HG03342 (cell line): ENCODE data around the gene SMYD3.

Experiments used
- ATAC-seq: cut with Tn5 transposase; IDR thresholded peaks from one replicate; pipeline ENCODE4 v1.9.1; 2021; ENCODE audit warnings: mild to moderate bottlenecking, moderate library complexity; ENCODE audit not compliant: unreplicated experiment

Gene SMYD3

DNA sequence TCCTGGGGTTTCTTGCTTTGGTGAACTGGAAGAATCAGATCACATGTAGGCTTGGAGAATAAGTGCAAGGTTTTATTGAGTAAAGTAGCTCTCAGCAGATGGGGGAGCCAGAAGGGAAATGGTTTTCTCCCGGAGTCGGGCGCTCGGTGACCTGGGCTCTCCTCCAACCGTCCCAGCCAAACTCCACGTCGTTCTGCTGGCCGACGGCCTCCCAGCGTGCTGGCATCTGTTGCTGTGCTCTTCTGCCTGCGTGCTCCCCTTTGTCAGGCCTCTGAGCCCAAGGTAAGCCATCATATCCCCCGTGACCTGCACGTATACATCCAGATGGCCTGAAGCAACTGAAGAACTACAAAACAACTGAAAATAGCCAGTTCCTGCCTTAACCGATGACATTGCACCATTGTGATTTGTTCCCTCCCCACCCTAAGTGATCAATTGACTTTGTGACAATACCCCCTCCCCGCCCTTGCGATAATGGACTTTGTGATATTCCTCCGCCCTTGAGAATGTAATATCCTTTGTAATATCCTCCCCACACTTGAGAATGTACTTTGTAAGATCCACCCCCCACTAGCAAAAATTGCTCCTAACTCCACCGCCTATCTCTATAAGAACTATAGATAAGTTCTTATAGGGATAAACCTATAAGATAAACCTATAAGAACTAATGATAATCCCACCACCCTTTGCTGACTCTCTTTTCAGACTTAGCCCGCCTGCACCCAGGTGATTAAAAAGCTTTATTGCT is 88.3 kb downstream of the SMYD3 start:
- ATAC-seq: no peak

DNA sequence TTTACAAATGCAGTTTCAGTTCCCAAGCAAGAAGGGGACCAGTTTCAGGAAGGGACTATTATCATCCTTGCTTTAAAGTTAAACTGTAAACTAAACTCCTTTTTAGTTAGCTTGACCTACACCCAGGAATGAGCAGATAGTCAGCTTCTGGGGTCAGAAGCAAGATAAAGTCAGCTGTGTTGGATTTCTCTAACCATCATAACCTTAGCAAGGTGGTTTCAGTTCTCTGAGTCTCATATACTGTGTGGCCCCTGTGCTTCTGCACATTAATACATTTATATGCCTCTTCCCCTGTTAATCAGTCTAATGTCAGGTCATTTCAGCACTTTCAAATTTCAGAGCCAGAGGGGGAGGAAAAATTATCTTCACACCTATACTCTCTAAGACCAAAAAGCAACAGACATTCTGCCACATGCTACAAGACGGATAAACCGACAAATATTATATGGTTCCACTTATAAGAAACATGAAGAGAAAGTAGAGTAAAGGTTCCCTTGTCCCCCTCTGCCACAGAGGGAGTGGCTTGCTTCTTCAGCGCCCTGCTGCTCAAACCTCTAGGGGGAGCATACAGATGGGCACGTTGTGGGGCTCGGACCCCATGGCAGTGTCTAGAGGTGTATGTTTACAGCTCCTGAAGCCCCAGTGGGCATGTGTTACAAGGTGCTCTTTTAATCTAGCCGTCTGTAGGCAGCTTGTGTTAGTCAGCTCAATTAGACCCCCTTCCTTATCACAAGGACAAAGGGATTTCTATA is 89.1 kb downstream of the SMYD3 start:
- ATAC-seq: no peak

DNA sequence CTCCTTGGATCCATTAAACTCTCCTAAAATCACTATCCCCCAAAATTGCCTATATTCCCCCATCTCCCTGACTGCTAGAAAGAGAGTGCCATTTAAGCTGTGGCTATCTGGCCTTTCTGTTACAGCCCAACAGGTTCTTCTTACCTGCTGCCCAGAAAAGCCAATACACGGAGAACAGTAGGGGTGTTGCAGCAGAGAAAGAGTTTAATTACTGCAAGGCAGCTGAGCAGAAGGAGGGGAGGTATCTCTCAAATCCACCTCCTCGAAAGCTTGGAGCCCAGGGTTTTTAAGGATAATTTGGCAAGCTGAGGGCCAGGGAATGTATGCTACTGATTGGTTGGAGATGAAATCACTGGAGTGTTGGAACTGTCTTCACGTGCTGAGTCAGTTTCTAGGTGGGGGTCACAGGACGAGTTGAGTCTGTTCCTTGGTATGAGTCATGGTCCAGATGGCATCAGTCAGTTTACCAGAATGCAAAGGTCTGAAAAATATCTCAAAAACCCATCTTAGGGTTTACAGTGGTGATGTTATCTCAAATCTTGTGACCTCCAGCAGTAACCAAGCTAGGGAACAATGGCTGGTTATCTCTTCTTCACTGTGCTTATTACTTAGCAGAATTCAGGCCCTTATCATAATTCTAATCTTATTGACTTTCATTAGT is 89.8 kb downstream of the SMYD3 start:
- no peak for ATAC-seq

DNA sequence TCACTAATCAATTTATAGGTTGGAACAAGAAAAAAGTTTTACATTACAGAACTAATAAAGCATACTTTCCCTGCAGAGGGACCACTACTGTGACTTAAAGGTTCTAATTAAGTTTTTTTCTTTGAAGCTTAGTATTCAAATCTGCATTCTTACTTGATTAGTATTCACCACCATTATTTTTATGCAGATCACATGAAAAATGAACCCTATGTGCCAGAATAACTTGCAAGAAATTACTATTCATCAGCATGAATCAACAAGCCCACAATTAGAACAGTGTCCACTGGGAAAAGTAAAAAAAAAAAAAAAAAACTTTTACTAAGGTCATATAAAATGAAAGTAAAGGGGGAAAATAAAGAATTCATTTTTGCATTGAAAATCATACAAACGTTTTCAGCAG is 90.8 kb downstream of the SMYD3 start:
- no peak for ATAC-seq

DNA sequence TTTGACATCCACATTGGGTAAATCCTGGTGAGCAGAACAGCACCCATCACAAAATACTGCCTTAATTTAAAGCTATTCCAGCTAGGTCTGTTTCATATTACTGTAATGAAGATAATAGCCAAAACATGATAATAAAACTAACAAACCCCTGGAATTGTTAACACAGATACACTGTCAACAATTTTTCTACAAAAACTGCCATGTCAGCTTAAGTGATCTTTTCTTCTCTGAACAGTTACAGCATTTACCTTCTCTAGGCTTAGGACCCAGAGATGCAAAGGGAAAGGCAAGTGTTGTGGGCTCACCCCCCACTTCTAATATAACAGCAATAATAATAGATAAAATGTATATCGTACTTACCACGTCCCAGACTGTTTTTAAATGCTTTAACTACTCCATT is 92.1 kb downstream of the SMYD3 start:
- ATAC-seq: no peak

DNA sequence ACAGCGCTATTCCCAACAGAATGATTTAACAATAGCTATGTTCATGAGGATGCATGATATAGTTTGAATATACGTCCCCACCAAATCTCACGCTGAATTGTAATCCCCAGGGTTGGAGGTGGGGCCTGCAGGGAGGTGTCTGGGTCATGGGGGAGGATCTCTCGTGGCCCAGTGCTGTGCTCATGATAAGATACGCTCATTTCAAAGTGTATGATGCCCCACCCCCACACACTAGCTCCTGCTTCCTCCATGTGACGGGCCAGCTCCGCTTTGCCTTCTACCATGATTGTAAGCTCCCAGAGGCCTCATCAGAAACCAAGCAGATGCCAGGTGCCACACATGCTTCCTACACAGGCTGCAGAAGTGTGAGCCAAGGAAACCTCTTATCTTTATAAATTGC is 93.6 kb downstream of the SMYD3 start:
- no peak for ATAC-seq

DNA sequence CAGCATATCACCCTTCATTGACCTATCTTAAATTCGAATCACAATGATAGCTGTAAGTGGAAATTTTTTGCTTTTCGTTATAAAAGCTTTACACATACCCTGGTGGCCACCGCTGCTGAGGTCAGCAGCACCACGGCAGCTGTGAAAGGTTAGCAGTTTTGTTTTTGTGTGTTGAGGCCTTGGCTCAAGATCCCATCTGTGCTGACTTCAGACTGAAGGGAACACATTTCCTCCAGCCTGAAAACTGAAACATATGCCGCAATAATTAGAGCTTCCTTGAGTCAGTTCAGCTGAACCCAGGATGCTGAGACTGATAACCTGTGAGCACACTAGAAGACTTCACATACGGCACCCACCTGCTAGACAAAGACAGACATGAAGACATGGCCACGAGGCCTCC is 103.0 kb downstream of the SMYD3 start:
- ATAC-seq: no peak

DNA sequence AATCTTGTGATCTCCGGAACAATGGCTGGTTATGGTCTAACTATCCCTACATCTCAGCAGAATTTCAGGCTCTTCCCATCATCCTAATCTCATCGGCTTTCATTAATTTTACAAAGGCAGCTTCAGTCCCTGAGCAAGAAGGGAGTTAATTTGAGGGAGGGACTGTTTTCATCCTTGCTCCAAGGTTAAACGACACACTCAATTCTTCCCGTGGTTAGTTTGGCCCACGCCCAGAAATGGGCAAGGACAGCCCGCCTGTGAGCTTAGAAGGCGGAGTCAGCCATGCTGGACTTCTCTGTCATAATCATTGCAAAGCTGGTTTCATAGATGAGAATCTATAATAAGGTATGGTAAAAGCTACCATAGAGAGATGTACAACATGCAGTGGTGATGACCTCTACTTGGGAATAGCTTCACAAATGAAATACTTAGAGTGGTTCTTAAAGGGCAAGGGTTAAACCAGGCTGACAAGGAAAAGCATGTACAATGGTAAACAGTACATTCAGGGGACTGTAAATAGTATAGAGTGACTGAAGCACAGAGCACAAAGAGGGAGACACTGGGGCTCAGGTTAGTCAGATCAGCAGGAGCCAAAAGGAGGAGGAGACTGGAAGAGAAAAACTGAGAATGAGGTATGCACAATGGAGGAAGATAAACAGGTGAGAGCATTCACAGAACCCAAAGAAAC is 108.8 kb downstream of the SMYD3 start:
- ATAC-seq: no peak

DNA sequence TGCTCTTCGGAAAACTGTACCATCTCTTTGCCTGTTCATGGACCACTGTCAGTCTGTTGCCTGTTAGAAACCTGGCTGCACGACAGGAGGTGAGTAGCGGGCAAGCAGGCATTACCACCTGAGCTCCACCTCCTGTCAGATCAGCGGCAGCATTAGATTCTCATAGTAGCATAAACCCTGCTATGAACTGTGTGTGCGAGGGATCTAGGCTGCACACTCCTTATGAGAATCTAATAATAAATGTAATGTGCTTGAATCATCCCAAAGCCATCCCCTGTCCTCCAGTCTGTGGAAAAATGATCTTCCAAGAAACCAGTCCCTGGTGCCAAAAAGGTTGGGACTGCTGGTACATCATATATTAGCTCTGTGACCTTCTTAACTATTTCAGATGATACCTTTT is 110.0 kb downstream of the SMYD3 start:
- no peak for ATAC-seq

DNA sequence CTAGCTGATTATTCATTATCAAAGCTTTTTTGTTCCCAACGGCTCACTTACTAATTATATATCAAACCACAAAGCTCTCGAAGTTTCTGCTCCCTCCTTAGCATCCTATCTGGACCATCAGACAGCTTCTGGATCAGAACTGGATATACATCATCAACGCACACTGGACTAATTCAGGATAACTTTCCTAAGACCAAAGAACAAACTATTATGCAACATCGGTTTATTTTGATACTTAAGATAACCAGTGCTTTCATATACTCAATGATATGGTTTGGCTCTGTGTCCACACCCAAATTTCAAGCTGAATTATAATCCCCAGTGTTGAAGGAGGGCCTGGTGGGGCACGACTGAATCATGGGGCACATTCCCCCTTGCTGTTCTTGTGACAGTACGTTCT is 110.8 kb downstream of the SMYD3 start:
- ATAC-seq: no peak

DNA sequence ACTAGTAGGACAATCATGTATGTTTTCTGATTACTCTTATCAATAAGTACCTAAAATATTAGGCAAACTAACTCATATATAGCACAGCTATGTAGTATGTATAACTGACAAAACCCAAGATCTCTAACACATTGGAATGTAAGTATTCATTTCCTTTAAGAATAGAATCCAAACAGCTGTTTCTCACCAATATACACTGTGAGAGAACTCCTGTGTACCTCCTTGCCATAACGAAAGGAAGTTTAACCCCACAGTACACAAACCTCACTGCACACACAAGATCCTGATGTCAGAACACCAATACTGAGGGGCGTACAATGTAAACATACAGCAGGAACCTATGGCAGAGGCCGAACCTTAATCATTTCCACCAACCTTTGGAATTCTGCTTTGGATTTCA is 113.0 kb downstream of the SMYD3 start:
- no peak for ATAC-seq

DNA sequence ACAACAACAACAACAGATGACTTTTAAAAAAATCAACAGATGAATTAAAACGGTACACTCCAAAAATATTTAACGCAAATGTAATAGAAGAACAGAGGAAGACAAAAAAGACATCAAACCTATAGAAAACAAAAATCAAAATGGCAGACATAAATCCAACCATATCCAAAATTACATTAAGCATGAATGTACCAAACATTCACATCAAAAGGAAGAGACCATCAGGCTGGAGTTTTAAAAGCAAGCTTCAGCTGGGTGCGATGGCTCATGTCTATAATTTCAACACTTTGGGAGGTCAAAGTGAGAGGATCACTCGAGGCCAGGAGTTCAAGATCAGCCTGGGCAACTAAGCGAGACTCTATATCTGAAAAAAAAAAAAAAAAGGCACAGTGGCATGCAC is 116.2 kb downstream of the SMYD3 start:
- ATAC-seq: no peak

DNA sequence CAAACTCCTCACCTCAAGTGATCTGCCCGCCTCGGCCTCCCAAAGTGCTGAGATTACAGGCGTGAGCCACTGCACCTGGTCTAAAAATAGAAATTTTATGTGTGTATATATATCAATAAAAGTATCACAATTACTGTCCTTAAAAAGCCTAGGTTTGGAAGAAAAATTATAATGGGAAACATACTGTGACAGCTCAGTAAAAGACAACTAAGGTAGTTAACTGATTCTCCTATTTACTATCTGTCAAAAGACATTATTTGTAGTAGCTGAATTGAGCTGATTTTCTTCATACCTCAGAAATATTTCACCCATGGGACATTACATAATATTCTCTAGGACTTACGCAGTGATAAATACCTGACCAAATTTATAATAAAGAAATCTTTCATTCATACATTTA is 122.5 kb downstream of the SMYD3 start:
- ATAC-seq: no peak

DNA sequence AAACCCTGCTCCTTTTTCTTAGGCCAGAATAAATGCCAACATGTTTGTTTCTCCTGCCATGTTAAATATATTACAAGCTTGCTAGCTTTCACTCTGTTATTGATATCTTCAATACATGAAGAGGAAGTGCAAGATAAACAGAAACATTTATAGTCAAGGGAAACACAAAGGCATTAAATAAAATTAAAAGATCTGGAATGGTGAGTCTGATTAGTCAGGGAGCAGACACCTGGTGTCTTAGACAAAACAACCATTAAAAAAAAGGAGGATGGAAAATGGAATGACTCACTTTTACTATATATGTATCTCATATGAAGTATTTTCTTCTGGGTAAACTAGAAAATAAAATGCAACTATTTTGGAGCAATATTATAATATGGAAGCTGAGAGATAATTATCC is 123.3 kb downstream of the SMYD3 start:
- no peak for ATAC-seq

DNA sequence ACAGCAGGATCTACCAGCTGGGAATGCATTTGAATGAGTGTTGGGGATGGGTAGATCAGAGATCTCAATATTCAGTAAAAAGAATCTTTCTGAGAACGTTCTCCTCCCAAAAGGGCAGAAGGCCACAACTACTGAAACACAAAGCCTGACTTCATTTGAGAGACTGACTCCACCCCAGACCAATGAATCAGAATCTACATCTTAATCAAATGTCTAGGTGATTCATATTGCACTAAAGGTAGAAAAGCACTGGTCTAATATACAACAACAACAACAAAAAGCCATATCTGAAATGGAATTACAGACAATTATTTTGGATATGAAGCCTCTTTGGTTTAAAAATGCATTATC is 123.9 kb downstream of the SMYD3 start:
- ATAC-seq: no peak

DNA sequence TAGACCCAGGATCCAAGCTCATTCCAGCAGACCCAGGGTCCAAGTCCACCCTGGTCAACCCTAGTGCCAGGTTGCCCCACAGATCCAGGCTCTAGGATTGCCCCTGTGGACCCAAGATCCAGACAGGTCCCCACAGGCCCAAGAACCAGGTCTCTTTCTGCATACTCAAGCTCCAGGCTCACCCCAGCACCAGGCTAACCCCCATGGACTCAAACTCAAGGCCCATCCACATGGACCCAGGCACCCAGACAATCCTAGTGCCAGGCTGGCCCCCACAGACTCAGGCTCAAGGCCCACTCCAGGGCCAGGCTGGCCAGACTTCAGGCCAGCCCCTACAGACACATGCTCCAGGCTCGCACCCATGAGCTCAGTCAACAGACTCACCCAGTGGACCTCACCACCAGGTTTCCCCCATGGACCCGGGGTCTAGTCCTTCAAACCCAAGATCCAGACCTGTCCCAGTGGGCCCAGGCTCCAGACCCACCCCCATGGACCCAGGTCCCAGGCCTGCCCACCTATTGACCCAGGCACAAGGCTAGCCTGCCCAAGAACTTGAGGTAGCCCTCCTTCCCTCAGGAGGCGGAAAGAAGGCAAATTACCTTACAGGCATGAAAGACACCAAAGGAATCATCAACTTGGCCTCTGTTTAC is 124.4 kb downstream of the SMYD3 start:
- no peak for ATAC-seq

DNA sequence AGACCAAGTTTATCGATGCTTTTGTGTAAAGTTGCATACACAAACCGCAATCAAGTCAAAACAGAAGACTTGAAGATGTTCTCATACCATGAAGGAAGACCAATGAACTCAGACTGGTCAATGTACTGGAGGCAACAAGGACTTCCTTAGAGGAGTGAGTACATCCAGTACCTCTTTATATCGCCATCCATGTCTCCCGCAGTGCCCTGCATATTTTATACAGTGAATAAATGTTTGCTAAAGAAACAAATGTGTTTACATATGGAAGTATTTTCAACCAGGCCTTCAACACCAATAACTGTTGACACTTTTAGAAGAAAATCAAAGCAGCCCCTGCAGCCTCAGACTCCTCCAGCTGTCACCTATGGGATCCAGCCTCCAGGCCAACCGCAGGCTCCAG is 125.6 kb downstream of the SMYD3 start:
- no peak for ATAC-seq

DNA sequence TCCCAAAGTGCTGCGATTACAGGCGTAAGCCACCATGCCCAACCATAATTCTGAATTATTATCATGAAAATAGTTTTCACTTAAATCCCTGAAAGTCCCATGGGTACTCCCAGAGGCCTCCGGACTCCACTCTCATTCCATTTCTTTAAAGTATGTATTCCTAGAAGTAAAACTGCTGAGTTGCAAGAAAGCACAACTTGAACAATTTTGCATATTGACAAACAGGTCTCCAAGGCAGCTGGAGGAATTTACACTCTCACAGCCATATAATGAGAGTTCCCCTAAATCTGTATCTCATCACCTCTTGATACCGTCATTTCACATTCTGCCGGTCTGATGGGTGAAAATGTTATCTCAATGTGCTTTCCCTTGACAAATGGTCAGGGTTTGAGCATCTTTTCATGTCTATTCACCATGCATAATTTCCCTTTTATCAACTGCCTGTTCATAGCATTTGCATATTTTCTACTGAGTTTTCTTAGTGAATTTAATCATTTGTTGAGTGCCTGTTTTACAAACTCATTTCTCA is 129.4 kb downstream of the SMYD3 start:
- no peak for ATAC-seq

DNA sequence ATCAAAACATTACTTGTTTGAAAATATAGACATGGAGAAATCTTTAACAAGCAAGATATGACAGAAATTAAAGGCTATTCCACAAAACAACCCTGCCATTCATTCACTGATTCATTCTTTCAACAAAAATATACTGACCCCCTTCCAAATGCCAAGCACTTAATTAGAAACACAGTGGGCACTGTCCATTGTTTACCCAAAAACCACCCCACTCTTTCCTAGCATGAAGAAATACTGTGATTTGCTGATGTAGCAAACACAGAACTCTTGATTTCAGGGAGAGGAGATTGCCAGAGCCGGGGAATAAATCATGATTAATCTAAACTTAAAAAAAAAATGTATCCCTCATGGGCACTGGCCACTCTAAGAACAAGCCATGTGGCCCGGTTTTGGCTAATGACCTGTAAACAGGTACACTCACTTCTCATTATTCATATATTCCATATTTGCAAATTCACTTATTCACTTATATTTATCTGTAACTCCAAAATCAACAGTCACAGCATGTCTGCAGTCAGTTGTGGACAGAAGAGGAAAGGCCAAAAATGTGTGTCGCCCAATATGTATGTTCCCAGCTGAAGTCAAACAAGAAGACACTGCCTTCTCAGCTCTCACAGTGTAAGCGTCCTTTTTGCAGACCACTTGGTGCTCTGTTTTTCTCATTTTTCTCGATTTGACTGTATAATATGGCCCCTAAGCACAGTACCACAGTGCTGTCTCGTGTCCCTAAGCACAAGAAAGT is 133.1 kb downstream of the SMYD3 start:
- ATAC-seq: no peak

DNA sequence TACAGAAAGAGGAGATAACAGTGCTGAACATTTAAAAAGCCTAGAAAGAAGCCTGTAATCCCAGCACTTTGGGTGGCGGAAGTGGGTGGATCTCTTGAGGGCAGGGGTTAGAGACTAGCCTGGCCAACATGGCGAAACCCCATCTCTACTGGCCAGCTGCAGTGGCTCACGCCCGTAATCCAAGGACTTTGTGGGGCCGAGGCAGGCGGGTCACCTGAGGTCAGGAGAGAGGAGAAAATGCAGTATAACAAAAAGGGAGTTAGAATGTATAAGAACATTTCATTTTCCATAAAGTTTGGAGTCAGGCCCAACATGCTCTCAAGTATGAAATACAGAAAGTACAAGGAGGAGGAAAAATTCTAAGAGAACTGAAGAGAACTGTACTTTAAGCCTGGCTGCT is 134.5 kb downstream of the SMYD3 start:
- no peak for ATAC-seq
